Measurements from ENCODE around the gene CASP5.

Gene CASP5

GRCh38 chr11:105022527-105022926, 441 bp downstream of the CASP5 start:
- no peaks in the 10 kb centered on the region for H3K27me3 ChIP-seq (ENCODE audit: control insufficient read depth in 3 of 3, insufficient read depth in 3 of 3, low read depth in 1 of 3, low read length in 3 of 3)
- no peak overlapping the region for H3K4ac ChIP-seq (ENCODE audit: low read length)
- no peak overlapping the region for H2BK12ac ChIP-seq (ENCODE audit: low read length)
- WGBS, 2 donors (ENCODE audit: extremely low coverage in 2 of 2, insufficient read length in 2 of 2, insufficient replicate concordance in 1 of 2), result no CpG with 5 or more reads among the region's 2 CpGs
- no peak overlapping the region for H3K18ac ChIP-seq (ENCODE audit: low read length)
- no peak overlapping the region for H4K91ac ChIP-seq (ENCODE audit: low read depth, low read length, poor library complexity)
- no peaks in the 10 kb centered on the region for H3K9me3 ChIP-seq (replicated peaks in 1 of 2; ENCODE audit: control insufficient read depth in 2 of 2, insufficient read depth in 1 of 2, low read depth in 1 of 2, low read length in 2 of 2)
- H3K4me2 ChIP-seq (ENCODE audit: insufficient read depth, low read length, poor library complexity, severe bottlenecking), result no peak overlapping the region
- H3K27ac ChIP-seq (replicated peaks; ENCODE audit: low read length), result no peak overlapping the region
- H4K8ac ChIP-seq (ENCODE audit: low read depth, low read length), result no peak overlapping the region
- H3K4me1 ChIP-seq (ENCODE audit: control insufficient read depth in 2 of 2, insufficient read depth in 1 of 2, low read depth in 1 of 2, low read length in 2 of 2), result no peaks in the 10 kb centered on the region
- DNase-seq (ENCODE audit: low spot score), result no peak
- H2AK5ac ChIP-seq (ENCODE audit: low read depth, low read length), result no peak overlapping the region
- H3K23ac ChIP-seq (ENCODE audit: low read depth, low read length, poor library complexity), result no peak overlapping the region
- no peak overlapping the region for H2AFZ ChIP-seq (ENCODE audit: low read length)
- H3K79me1 ChIP-seq (ENCODE audit: low read depth, low read length), result no peaks in the 10 kb centered on the region
- H2BK15ac ChIP-seq (ENCODE audit: low read length), result no peak overlapping the region
- H3K14ac ChIP-seq (ENCODE audit: low read length), result no peak overlapping the region
- no peaks in the 10 kb centered on the region for H3K36me3 ChIP-seq (replicated peaks in 1 of 2; ENCODE audit: control insufficient read depth in 2 of 2, insufficient read depth in 2 of 2, low read length in 2 of 2)
- no peak overlapping the region for H3K9ac ChIP-seq (ENCODE audit: low read depth, low read length, poor library complexity)
- no peak overlapping the region for H2BK120ac ChIP-seq (ENCODE audit: low read depth, low read length)
- no peak overlapping the region for H3K4me3 ChIP-seq (ENCODE audit: low read length in 2 of 2)
- no peak overlapping the region for H2BK5ac ChIP-seq (ENCODE audit: low read length)

GRCh38 chr11:105007463-105007862, 15.5 kb downstream of the CASP5 start:
- H3K27me3 ChIP-seq (ENCODE audit: control insufficient read depth in 3 of 3, insufficient read depth in 3 of 3, low read depth in 1 of 3, low read length in 3 of 3), result no peaks in the 10 kb centered on the region
- no peak overlapping the region for H2BK5ac ChIP-seq (ENCODE audit: low read length)
- H3K9ac ChIP-seq (ENCODE audit: low read depth, low read length, poor library complexity), result no peak overlapping the region
- no peak overlapping the region for H3K27ac ChIP-seq (replicated peaks; ENCODE audit: low read length)
- no peaks in the 10 kb centered on the region for H3K79me1 ChIP-seq (ENCODE audit: low read depth, low read length)
- H4K91ac ChIP-seq (ENCODE audit: low read depth, low read length, poor library complexity), result no peak overlapping the region
- no peak overlapping the region for H3K14ac ChIP-seq (ENCODE audit: low read length)
- H2BK15ac ChIP-seq (ENCODE audit: low read length), result no peak overlapping the region
- no peak overlapping the region for H3K18ac ChIP-seq (ENCODE audit: low read length)
- no peak overlapping the region for H4K8ac ChIP-seq (ENCODE audit: low read depth, low read length)
- no peak overlapping the region for H3K4me3 ChIP-seq (ENCODE audit: low read length in 2 of 2)
- H2BK12ac ChIP-seq (ENCODE audit: low read length), result no peak overlapping the region
- H2BK120ac ChIP-seq (ENCODE audit: low read depth, low read length), result no peak overlapping the region
- no peak overlapping the region for H3K4me2 ChIP-seq (ENCODE audit: insufficient read depth, low read length, poor library complexity, severe bottlenecking)
- no peaks in the 10 kb centered on the region for H3K36me3 ChIP-seq (replicated peaks in 1 of 2; ENCODE audit: control insufficient read depth in 2 of 2, insufficient read depth in 2 of 2, low read length in 2 of 2)
- H2AK5ac ChIP-seq (ENCODE audit: low read depth, low read length), result no peak overlapping the region
- no peaks in the 10 kb centered on the region for H3K4me1 ChIP-seq (ENCODE audit: control insufficient read depth in 2 of 2, insufficient read depth in 1 of 2, low read depth in 1 of 2, low read length in 2 of 2)
- H3K4ac ChIP-seq (ENCODE audit: low read length), result no peak overlapping the region
- H3K9me3 ChIP-seq (replicated peaks in 1 of 2; ENCODE audit: control insufficient read depth in 2 of 2, insufficient read depth in 1 of 2, low read depth in 1 of 2, low read length in 2 of 2), result no peaks in the 10 kb centered on the region
- no peak for DNase-seq (ENCODE audit: low spot score)
- no peak overlapping the region for H3K23ac ChIP-seq (ENCODE audit: low read depth, low read length, poor library complexity)
- H2AFZ ChIP-seq (ENCODE audit: low read length), result no peak overlapping the region

GRCh38 chr11:105005451-105005845, 17.5 kb downstream of the CASP5 start:
- Histone ChIP-seq H2AK5ac (ENCODE audit: low read depth, low read length) (no peak overlapping the region), H3K18ac (ENCODE audit: low read length) (no peak overlapping the region), H3K9ac (ENCODE audit: low read depth, low read length, poor library complexity) (no peak overlapping the region), H3K4ac (ENCODE audit: low read length) (no peak overlapping the region), H4K91ac (ENCODE audit: low read depth, low read length, poor library complexity) (no peak overlapping the region), H2BK5ac (ENCODE audit: low read length) (no peak overlapping the region), H3K36me3 (replicated peaks in 1 of 2; ENCODE audit: control insufficient read depth in 2 of 2, insufficient read depth in 2 of 2, low read length in 2 of 2) (no peaks in the 10 kb centered on the region), H3K4me1 (ENCODE audit: control insufficient read depth in 2 of 2, insufficient read depth in 1 of 2, low read depth in 1 of 2, low read length in 2 of 2) (no peaks in the 10 kb centered on the region), H3K27me3 (ENCODE audit: control insufficient read depth in 3 of 3, insufficient read depth in 3 of 3, low read depth in 1 of 3, low read length in 3 of 3) (no peaks in the 10 kb centered on the region), H3K27ac (replicated peaks; ENCODE audit: low read length) (no peak overlapping the region), H2BK120ac (ENCODE audit: low read depth, low read length) (no peak overlapping the region), H3K14ac (ENCODE audit: low read length) (no peak overlapping the region), H3K79me1 (ENCODE audit: low read depth, low read length) (no peaks in the 10 kb centered on the region), H2BK12ac (ENCODE audit: low read length) (no peak overlapping the region), H2BK15ac (ENCODE audit: low read length) (no peak overlapping the region), H2AFZ (ENCODE audit: low read length) (peak overlapping the region; percentile 7), H3K9me3 (replicated peaks in 1 of 2; ENCODE audit: control insufficient read depth in 2 of 2, insufficient read depth in 1 of 2, low read depth in 1 of 2, low read length in 2 of 2) (no peaks in the 10 kb centered on the region), H4K8ac (ENCODE audit: low read depth, low read length) (no peak overlapping the region), H3K4me3 (ENCODE audit: low read length in 2 of 2) (no peak overlapping the region), H3K23ac (ENCODE audit: low read depth, low read length, poor library complexity) (no peak overlapping the region), H3K4me2 (ENCODE audit: insufficient read depth, low read length, poor library complexity, severe bottlenecking) (no peak overlapping the region)
- WGBS, 2 donors (ENCODE audit: extremely low coverage in 2 of 2, insufficient read length in 2 of 2, insufficient replicate concordance in 1 of 2), result no CpG with 5 or more reads among the region's 3 CpGs
- no peak for DNase-seq (ENCODE audit: low spot score)

GRCh38 chr11:105004021-105004420, 18.9 kb downstream of the CASP5 start:
- Histone ChIP-seq H3K27me3 (ENCODE audit: control insufficient read depth in 3 of 3, insufficient read depth in 3 of 3, low read depth in 1 of 3, low read length in 3 of 3) (no peaks in the 10 kb centered on the region), H3K18ac (ENCODE audit: low read length) (no peak overlapping the region), H4K8ac (ENCODE audit: low read depth, low read length) (no peak overlapping the region), H4K91ac (ENCODE audit: low read depth, low read length, poor library complexity) (no peak overlapping the region), H2AFZ (ENCODE audit: low read length) (no peak overlapping the region), H2BK15ac (ENCODE audit: low read length) (no peak overlapping the region), H3K4me3 (ENCODE audit: low read length in 2 of 2) (no peak overlapping the region), H3K36me3 (replicated peaks in 1 of 2; ENCODE audit: control insufficient read depth in 2 of 2, insufficient read depth in 2 of 2, low read length in 2 of 2) (no peaks in the 10 kb centered on the region), H3K23ac (ENCODE audit: low read depth, low read length, poor library complexity) (no peak overlapping the region), H2BK120ac (ENCODE audit: low read depth, low read length) (no peak overlapping the region), H3K4me1 (ENCODE audit: control insufficient read depth in 2 of 2, insufficient read depth in 1 of 2, low read depth in 1 of 2, low read length in 2 of 2) (no peaks in the 10 kb centered on the region), H2BK5ac (ENCODE audit: low read length) (no peak overlapping the region), H3K9ac (ENCODE audit: low read depth, low read length, poor library complexity) (no peak overlapping the region), H3K27ac (replicated peaks; ENCODE audit: low read length) (no peak overlapping the region), H3K79me1 (ENCODE audit: low read depth, low read length) (no peaks in the 10 kb centered on the region), H2BK12ac (ENCODE audit: low read length) (no peak overlapping the region), H3K4ac (ENCODE audit: low read length) (no peak overlapping the region), H3K4me2 (ENCODE audit: insufficient read depth, low read length, poor library complexity, severe bottlenecking) (no peak overlapping the region), H2AK5ac (ENCODE audit: low read depth, low read length) (no peak overlapping the region), H3K9me3 (replicated peaks in 1 of 2; ENCODE audit: control insufficient read depth in 2 of 2, insufficient read depth in 1 of 2, low read depth in 1 of 2, low read length in 2 of 2) (no peaks in the 10 kb centered on the region), H3K14ac (ENCODE audit: low read length) (no peak overlapping the region)
- no peak for DNase-seq (ENCODE audit: low spot score)
- no CpG with 5 or more reads among the region's 3 CpGs for WGBS, 2 donors (ENCODE audit: extremely low coverage in 2 of 2, insufficient read length in 2 of 2, insufficient replicate concordance in 1 of 2)
